Heart left ventricle (tissue), 16 donors: ENCODE data around the gene MED12. TPM values are rescaled to one million over a fixed set of nuclear protein-coding genes. Genes with fewer than 3 reads are reported as not detected.
A peak's percentile ranks its signal among the peaks of the same experiment; 100 is the strongest.

ENCODE experiments used
- ATAC-seq, 4 donors: fragments of 200-7000 bp; cut with Tn5 transposase; one replicate each; pipeline ENCODE4 v1.9.1; 2020 to 2022; ENCODE audit warnings: moderate library complexity in 4 of 4, mild to moderate bottlenecking in 3 of 4, moderate number of reproducible peaks in 1 of 4
- DNase-seq, 5 donors: peaks; one replicate each; pipeline ENCODE4 v3.0.0-alpha.2; 2020
- H3K27ac ChIP-seq, 12 donors: fragments of 200-600 bp; sonication (generic) in 4 of 12; one replicate each; pipeline versions ENCODE4 v1.5.0 to v1.8.0; 2016 to 2022; ENCODE audit warnings: mild to moderate bottlenecking in 2 of 12
- H3K27me3 ChIP-seq, 9 donors: fragments of 200-600 bp; sonication (generic) in 2 of 9; one replicate each; pipeline versions ENCODE4 v1.5.1 to v1.8.0; 2016 to 2022; ENCODE audit warnings: mild to moderate bottlenecking in 3 of 9
- H3K36me3 ChIP-seq, 9 donors: fragments of 200-600 bp; sonication (generic) in 2 of 9; one replicate each; pipeline versions ENCODE4 v1.5.0 to v1.8.0; 2018 to 2022; ENCODE audit warnings: mild to moderate bottlenecking in 2 of 9
- H3K4me1 ChIP-seq, 12 donors: fragments of 200-600 bp; sonication (generic) in 4 of 12; one replicate each; pipeline versions ENCODE4 v1.5.0 to v1.8.0; 2016 to 2022; ENCODE audit warnings: mild to moderate bottlenecking in 3 of 12
- H3K4me3 ChIP-seq, 12 donors: fragments of 200-600 bp; sonication (generic) in 4 of 12; one replicate each; pipeline versions ENCODE4 v1.5.0 to v1.8.0; 2017 to 2022; ENCODE audit warnings: mild to moderate bottlenecking in 9 of 12, moderate library complexity in 4 of 12
- H3K9me3 ChIP-seq, 12 donors: fragments of 200-600 bp; sonication (generic) in 4 of 12; one replicate each; pipeline versions ENCODE4 v1.5.0 to v1.8.0; 2016 to 2022; ENCODE audit warnings: mild to moderate bottlenecking in 1 of 12
- POLR2A ChIP-seq, 2 donors: fragments of 450-650 bp; IDR thresholded peaks; one replicate each; pipeline ENCODE4 v1.6.1; 2017; ENCODE audit warnings: antibody characterized with exemption in 2 of 2, mild to moderate bottlenecking in 2 of 2, moderate library complexity in 2 of 2
- WGBS, 4 donors: extraction: QIAGEN DNeasy Blood & Tissue Kit in 2 of 4; methylation state at CpG; one replicate each; pipeline versions ENCODE4 v1.1.5 to v1.1.7; 2013 to 2018; 5-methylcytosine and 5-hydroxymethylcytosine counted together
- intact Hi-C, 10 donors: fragments of 100-400 bp; cut with DNase I; formaldehyde crosslinking; loops; one replicate each; pipeline versions ENCODE4 v1.11.1 to v1.14.2; 2022
- polyA plus RNA-seq, 2 donors: library from polyadenylated mRNA; stranded (reverse); fragments of 200-250 nt; gene quantifications; one replicate each; pipeline ENCODE4 v1.2.3, GENCODE V29; 2013
- total RNA-seq, 9 donors: library from RNA; depleted of rRNA in 2 of 9; stranded (reverse); fragments of >200 nt in 2 of 9; fragmentation: NEBNext Ultra II Directional in 3 of 9; extraction: Animal tissue kit (Norgen Biotek cat#: 25700) in 3 of 9; gene quantifications; one replicate each; pipeline versions ENCODE4 v1.1.0 to v1.2.4, GENCODE V29; 2016 to 2023
- TF ChIP-seq, protein P1 (sequence below), 12 donors: fragments of 200-600 bp; sonication (generic) in 4 of 12; IDR thresholded peaks; one replicate each; pipeline versions ENCODE4 v1.5.0 to v1.8.0; 2018 to 2022; ENCODE audit warnings: antibody characterized with exemption in 12 of 12, mild to moderate bottlenecking in 5 of 12
- donor health status: ischemic (EF 13 %, LVEDD 7.1; RV severe dilation, severe dysfunction).
- donor health status: healthy with polysubstance abuse.
- donor health status: DM: no; HTN: yes; CAD: no.
- donor health status: DM: no; HTN: no; CAD: no.
- donor health status: ischemic (EF 25% LVEDD 6.9; RV normal size, moderate dysfunction).
- donor health status: ischemic (EF 25% LVEDD 5.7; RV mildly dilated, moderate dysfunction).
- donor health status: healthy.
- donor health status: DM: yes; HTN: yes; CAD: no.
- donor health status: ischemic (EF 35%, LVEDD 5.7; RV mildly dilated, moderate dysfunction).
- donor health status: nonischemic (EF 11% LVEDD 7.7; RV severe dilation, severe dysfunction).
- donor health status: DM: yes; HTN: yes; CAD: no.
- donor health status: PGD.
- donor health status: ischemic (EF 29% LVEDD 5.4; RV normal size, mild dysfunction).
- donor health status: nonischemic (EF 23%, LVEDD 6.1; RV moderate dilation, normal function).

Gene MED12
- total and polyA plus RNA-seq, 11 donors: 6.2 to 37.4 (median 25.3) TPM

DNA sequence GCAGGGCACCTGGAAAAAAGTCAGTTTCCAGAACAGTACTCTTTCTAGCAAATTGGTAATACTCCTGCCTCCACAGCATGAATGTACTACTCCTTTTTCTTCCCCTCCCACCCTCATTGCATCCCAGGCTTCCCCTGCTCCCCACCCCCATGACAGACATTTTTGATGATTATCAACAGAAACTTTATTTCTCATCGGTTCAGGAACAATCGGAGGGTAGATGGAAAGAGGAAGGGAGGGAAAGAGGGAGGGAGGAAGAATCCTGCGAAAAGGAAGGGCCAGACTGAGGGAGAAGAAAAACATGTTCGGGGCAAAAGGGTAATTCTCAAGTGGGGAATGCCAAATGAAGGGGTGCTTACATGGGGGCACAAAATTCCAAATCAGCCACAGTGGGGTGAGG, 11.2 kb upstream of the MED12 start:
- ATAC-seq: no peak

DNA sequence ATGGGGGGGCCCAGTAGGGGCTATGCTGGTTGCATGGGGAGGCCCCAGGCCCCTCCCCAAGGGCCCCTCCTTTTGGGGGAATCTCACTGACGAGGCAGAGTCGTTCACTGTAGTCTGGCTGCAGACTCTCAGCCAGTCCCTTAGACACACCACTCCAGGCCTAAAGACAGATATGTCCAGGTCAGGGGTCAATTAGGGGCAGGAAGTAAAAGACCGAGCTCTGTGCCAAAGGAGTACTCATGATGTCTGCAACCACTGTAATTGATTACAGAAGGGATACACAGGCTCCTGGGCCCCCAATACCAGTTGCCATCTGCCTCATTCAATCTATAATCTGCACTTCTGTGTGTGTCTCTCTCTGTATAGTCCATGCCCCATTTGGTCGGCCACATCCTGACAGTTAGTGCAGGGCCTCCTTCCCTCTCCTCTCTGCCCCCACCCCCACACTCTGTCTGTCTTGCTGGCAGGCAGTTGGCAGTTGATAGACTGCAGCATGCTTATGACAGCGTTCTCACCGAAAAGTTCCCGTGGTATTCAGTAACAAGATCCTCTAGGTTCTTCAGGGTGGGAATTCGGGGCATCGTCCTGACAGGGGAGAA, 10.5 kb upstream of the MED12 start:
- H3K4me3 ChIP-seq: peak overlapping the region in 1 of 12 donors; percentile 58
- no peaks in the 10 kb centered on the region for H3K36me3 ChIP-seq
- WGBS, 4 donors: 34 to 50% (median 42%) methylated on average over 9 of the region's 9 CpGs
- peak overlapping the region in 1 of 12 donors; percentile 4 for H3K27ac ChIP-seq
- no peak for TF ChIP-seq POLR2A (IDR thresholded peaks at IDR 0.05)
- TF ChIP-seq, protein P1, sequence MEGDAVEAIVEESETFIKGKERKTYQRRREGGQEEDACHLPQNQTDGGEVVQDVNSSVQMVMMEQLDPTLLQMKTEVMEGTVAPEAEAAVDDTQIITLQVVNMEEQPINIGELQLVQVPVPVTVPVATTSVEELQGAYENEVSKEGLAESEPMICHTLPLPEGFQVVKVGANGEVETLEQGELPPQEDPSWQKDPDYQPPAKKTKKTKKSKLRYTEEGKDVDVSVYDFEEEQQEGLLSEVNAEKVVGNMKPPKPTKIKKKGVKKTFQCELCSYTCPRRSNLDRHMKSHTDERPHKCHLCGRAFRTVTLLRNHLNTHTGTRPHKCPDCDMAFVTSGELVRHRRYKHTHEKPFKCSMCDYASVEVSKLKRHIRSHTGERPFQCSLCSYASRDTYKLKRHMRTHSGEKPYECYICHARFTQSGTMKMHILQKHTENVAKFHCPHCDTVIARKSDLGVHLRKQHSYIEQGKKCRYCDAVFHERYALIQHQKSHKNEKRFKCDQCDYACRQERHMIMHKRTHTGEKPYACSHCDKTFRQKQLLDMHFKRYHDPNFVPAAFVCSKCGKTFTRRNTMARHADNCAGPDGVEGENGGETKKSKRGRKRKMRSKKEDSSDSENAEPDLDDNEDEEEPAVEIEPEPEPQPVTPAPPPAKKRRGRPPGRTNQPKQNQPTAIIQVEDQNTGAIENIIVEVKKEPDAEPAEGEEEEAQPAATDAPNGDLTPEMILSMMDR (IDR thresholded peaks at IDR 0.05): no peak
- peaks cover 0 to 24% (median 0%) of the 10 kb centered on the region in 12 donors for H3K4me1 ChIP-seq
- peak in 2 of 5 donors; percentile 8 to 34 for DNase-seq
- H3K9me3 ChIP-seq: no peaks in the 10 kb centered on the region
- ATAC-seq: peak in 3 of 4 donors; percentile 36 to 62 (median 47)
- intact Hi-C loops: no loop called here
- H3K27me3 ChIP-seq: peaks cover 0 to 4% (median 0%) of the 10 kb centered on the region in 9 donors

More for the DNA sequence above, 11.2 kb upstream of the MED12 start:
- TF ChIP-seq POLR2A (IDR thresholded peaks at IDR 0.05): no peak
- TF ChIP-seq, protein P1 (IDR thresholded peaks at IDR 0.05): no peak
- H3K27me3 ChIP-seq: peaks cover 0 to 4% (median 0%) of the 10 kb centered on the region in 9 donors
- intact Hi-C loops: no loop called here
- H3K9me3 ChIP-seq: no peaks in the 10 kb centered on the region
- no peak overlapping the region for H3K27ac ChIP-seq
- peaks cover 0 to 21% (median 0%) of the 10 kb centered on the region in 12 donors for H3K4me1 ChIP-seq
- no peaks in the 10 kb centered on the region for H3K36me3 ChIP-seq
- H3K4me3 ChIP-seq: no peak overlapping the region
- no peak for DNase-seq
- 71 to 82% (median 76%) methylated on average over 4 of the region's 4 CpGs for WGBS, 4 donors

DNA sequence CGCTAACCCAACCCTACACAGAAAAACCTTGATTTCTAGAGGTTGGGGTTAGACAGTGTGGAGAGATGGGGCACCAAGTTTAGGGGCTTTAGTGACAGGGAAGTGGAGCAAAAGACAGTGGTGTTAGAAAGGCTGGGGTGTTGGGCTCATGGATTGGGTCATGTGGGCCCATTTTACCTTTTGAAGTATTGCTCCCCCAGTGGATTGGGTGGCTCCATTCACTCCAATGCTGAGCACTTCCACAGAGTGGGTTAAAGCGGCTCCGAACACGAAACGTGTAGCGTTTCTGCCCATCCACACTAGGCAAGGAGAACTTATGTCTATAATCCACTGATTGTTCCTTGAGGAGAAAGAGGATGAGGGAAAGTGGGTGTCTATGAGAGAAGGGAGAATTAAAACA, 9.3 kb upstream of the MED12 start:
- intact Hi-C loops: no loop called here
- peaks cover 0 to 13% (median 0%) of the 10 kb centered on the region in 12 donors for H3K4me1 ChIP-seq
- 87 to 96% (median 92%) methylated on average over 6 of the region's 6 CpGs for WGBS, 4 donors
- ATAC-seq: no peak
- no peak for DNase-seq
- H3K27me3 ChIP-seq: peaks cover 0 to 4% (median 0%) of the 10 kb centered on the region in 9 donors
- H3K36me3 ChIP-seq: no peaks in the 10 kb centered on the region
- TF ChIP-seq POLR2A (IDR thresholded peaks at IDR 0.05): no peak
- TF ChIP-seq, protein P1 (IDR thresholded peaks at IDR 0.05): no peak
- peak overlapping the region in 1 of 12 donors; percentile 58 for H3K4me3 ChIP-seq
- no peak overlapping the region for H3K27ac ChIP-seq
- no peaks in the 10 kb centered on the region for H3K9me3 ChIP-seq

DNA sequence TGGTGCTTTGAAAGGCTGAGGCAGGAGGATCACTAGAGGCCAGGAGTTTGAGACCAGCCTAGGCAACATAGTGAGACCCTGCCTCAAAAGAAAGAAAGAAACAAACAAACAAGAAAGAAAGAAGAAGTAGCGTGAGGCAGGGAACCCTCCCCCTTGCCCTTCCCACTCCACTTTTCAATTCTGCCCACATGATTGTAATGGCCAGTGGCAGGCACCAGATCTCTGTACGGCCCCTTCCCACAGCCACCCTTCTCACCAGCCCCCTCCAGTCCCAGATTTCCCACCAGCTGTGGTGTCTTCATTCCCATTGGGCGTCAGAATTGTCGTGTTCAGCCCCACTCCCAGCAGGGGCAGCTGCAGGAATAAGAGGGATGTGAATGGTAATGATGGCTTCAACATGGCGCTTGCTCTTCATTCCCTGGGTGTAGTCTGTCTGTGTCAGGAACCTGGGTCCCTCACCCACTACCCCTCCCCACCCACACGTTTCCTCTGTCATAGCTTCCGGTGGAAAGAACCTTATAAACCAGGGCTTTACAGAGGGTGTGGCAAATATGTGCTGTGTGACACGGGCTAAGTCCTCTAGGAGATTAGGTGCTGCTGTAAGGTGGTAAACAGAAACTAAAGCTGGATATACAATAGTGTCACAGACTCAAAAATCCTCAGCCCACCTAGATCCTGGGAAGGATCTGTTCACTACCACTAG, 7.1 kb upstream of the MED12 start, which contains the start of gene IL2RG:
Gene IL2RG (minus strand): TSS at position 437 of the 703 bp plus-strand sequence. CDS start 38 bp downstream, at position 399.
- DNase-seq (no peak), ATAC-seq (peak in 2 of 4 donors; percentile 57 to 69)
- H3K4me1 ChIP-seq: peaks cover 0 to 9% (median 0%) of the 10 kb centered on the region in 12 donors
- intact Hi-C loops: no loop called here
- WGBS, 4 donors: 56 to 67% (median 63%) methylated on average over 7 to 8 of the region's 8 CpGs
- H3K27me3 ChIP-seq: peaks cover 0 to 4% (median 0%) of the 10 kb centered on the region in 9 donors
- H3K36me3 ChIP-seq: no peaks in the 10 kb centered on the region
- no peak for TF ChIP-seq POLR2A (IDR thresholded peaks at IDR 0.05)
- TF ChIP-seq, protein P1 (IDR thresholded peaks at IDR 0.05): no peak
- peak within 1 kb of the TSS in 2 of 12 donors; percentile 26 to 58 for H3K4me3 ChIP-seq
- peak within 1 kb of the TSS in 1 of 12 donors; percentile 79 for H3K27ac ChIP-seq
- no peaks in the 10 kb centered on the region for H3K9me3 ChIP-seq
